IMR-90 (cell line): ENCODE measurements around the gene EIF3K. TPM values are rescaled to one million over a fixed set of nuclear protein-coding genes. Genes with fewer than 3 reads are reported as not detected.

ENCODE experiments used
- ATAC-seq: fragments of 200-7000 bp; cut with Tn5 transposase; 2 replicates; pipeline ENCODE4 v1.9.1; 2020; ENCODE audit warnings: low read depth, mild to moderate bottlenecking, moderate library complexity
- BruUV-seq: library from RNA; stranded (reverse); fragments of 400-500 nt; replicated peaks from 2 replicates; lab custom pipeline; 2021; lab: Mats Ljungman, UMichigan
- CTCF ChIA-PET: fragments of 300-600 bp; formaldehyde crosslinking; extraction: SDS; loops from one replicate; lab custom pipeline; 2021; ENCODE audit warnings: antibody characterized with exemption; lab: Yijun Ruan, JAX
- POLR2A ChIA-PET: fragments of 300-600 bp; sonication (Branson Sonifier 250); formaldehyde crosslinking; loops from one replicate; lab custom pipeline; 2022; ENCODE audit warnings: antibody characterized with exemption; ENCODE audit not compliant: unreplicated experiment; lab: Charles Lee
- DNase-seq: peaks from one replicate; pipeline ENCODE4 v3.0.0; 2013
- H2AFZ ChIP-seq: replicated peaks from 2 replicates; pipeline ENCODE3; 2013; ENCODE audit warnings: low read length, mild to moderate bottlenecking; ENCODE audit not compliant: poor library complexity
- H2AK5ac ChIP-seq: 2 replicates; pipeline ENCODE4 v1.6.1; 2013; ENCODE audit warnings: low read depth, low read length, inconsistent platforms
- H2AK9ac ChIP-seq: replicated peaks from 2 replicates; pipeline ENCODE3; 2013; ENCODE audit warnings: mild to moderate bottlenecking, low read depth, low read length, moderate library complexity; ENCODE audit not compliant: poor library complexity
- H2BK120ac ChIP-seq: 2 replicates; pipeline ENCODE4 v1.6.1; 2013; ENCODE audit warnings: low read depth, low read length, inconsistent platforms
- H2BK15ac ChIP-seq: 3 replicates; pipeline ENCODE4 v1.6.1; 2013; ENCODE audit warnings: low read depth, low read length, inconsistent platforms
- H2BK20ac ChIP-seq: 2 replicates; pipeline ENCODE4 v1.6.1; 2013; ENCODE audit warnings: low read depth, mild to moderate bottlenecking, inconsistent platforms, low read length, moderate library complexity
- H2BK5ac ChIP-seq: 2 replicates; pipeline ENCODE4 v1.6.1; 2013; ENCODE audit warnings: mild to moderate bottlenecking, low read depth, low read length, inconsistent platforms; ENCODE audit not compliant: poor library complexity, severe bottlenecking
- H3K14ac ChIP-seq: replicated peaks from 2 replicates; pipeline ENCODE4 v1.6.1; 2013; ENCODE audit warnings: low read depth, low read length, inconsistent platforms
- H3K18ac ChIP-seq: 2 replicates; pipeline ENCODE4 v1.6.1; 2013; ENCODE audit warnings: low read depth, low read length, control low read depth
- H3K23ac ChIP-seq: 2 replicates; pipeline ENCODE4 v1.6.1; 2013; ENCODE audit warnings: low read depth, low read length, inconsistent platforms
- H3K27ac ChIP-seq: 2 replicates; pipeline ENCODE4 v1.5.1; 2013; ENCODE audit warnings: mild to moderate bottlenecking, control low read depth, low read length; ENCODE audit not compliant: insufficient read depth
- H3K27me3 ChIP-seq: 2 replicates; pipeline ENCODE4 v1.6.1; 2013; ENCODE audit warnings: low read length; ENCODE audit not compliant: control insufficient read depth, insufficient read depth
- H3K36me3 ChIP-seq: 2 replicates; pipeline ENCODE4 v1.6.1; 2013; ENCODE audit warnings: low read length, mixed read lengths; ENCODE audit not compliant: control insufficient read depth, insufficient read depth
- H3K4ac ChIP-seq: 2 replicates; pipeline ENCODE4 v1.6.1; 2013; ENCODE audit warnings: low read depth, low read length, inconsistent platforms
- H3K4me1 ChIP-seq: 2 replicates; pipeline ENCODE4 v1.6.1; 2013; ENCODE audit warnings: low read length, mixed read lengths; ENCODE audit not compliant: control insufficient read depth, insufficient read depth
- H3K4me2 ChIP-seq: 2 replicates; pipeline ENCODE4 v1.6.1; 2013; ENCODE audit warnings: low read depth, mild to moderate bottlenecking, control low read depth, low read length, moderate library complexity
- H3K4me3 ChIP-seq: 2 replicates; pipeline ENCODE4 v1.5.1; 2013; ENCODE audit warnings: low read depth, mild to moderate bottlenecking, control low read depth, low read length, moderate library complexity; ENCODE audit not compliant: insufficient read depth
- H3K56ac ChIP-seq: 2 replicates; pipeline ENCODE4 v1.6.1; 2013; ENCODE audit warnings: low read length, inconsistent platforms; ENCODE audit not compliant: insufficient read depth; ENCODE audit errors: extremely low read depth
- H3K79me1 ChIP-seq, 2 experiments: 2 replicates each; pipeline ENCODE4 v1.6.1; 2013; ENCODE audit warnings: low read length in 2 of 2, inconsistent platforms in 1 of 2, low read depth in 1 of 2
- H3K9ac ChIP-seq: 2 replicates; pipeline ENCODE4 v1.6.1; 2013; ENCODE audit warnings: low read depth, low read length, control low read depth
- H3K9me1 ChIP-seq: 2 replicates; pipeline ENCODE4 v1.6.1; 2013; ENCODE audit warnings: low read length, inconsistent platforms; ENCODE audit not compliant: insufficient read depth
- H3K9me3 ChIP-seq: 2 replicates; pipeline ENCODE4 v1.6.1; 2013; ENCODE audit warnings: low read length; ENCODE audit not compliant: control insufficient read depth, insufficient read depth
- H4K20me1 ChIP-seq: 2 replicates; pipeline ENCODE4 v1.6.1; 2013; ENCODE audit warnings: low read length, inconsistent platforms; ENCODE audit not compliant: insufficient read depth
- H4K5ac ChIP-seq: 2 replicates; pipeline ENCODE4 v1.6.1; 2013; ENCODE audit warnings: mild to moderate bottlenecking, low read depth, low read length, control low read depth
- H4K8ac ChIP-seq, 2 experiments: 2 replicates each; pipeline ENCODE4 v1.6.1; 2013; ENCODE audit warnings: low read depth in 2 of 2, low read length in 2 of 2, control low read depth in 1 of 2, inconsistent platforms in 1 of 2
- H4K91ac ChIP-seq: 2 replicates; pipeline ENCODE4 v1.6.1; 2013; ENCODE audit warnings: low read depth, low read length, inconsistent platforms; ENCODE audit not compliant: insufficient read depth
- CEBPB ChIP-seq: IDR thresholded peaks from 2 replicates; pipeline ENCODE4 v1.6.1; 2012; ENCODE audit warnings: low read depth, low read length, improper control_type of control experiment
- MAZ ChIP-seq: IDR thresholded peaks from 2 replicates; pipeline ENCODE4 v1.6.1; 2012; ENCODE audit warnings: low read depth, mild to moderate bottlenecking, low read length, improper control_type of control experiment, moderate library complexity, borderline replicate concordance
- MXI1 ChIP-seq: IDR thresholded peaks from 2 replicates; pipeline ENCODE4 v1.6.1; 2012; ENCODE audit warnings: low read depth, mild to moderate bottlenecking, low read length, moderate library complexity, borderline replicate concordance
- RCOR1 ChIP-seq: IDR thresholded peaks from 2 replicates; pipeline ENCODE4 v1.6.1; 2012; ENCODE audit warnings: mild to moderate bottlenecking, low read length, improper control_type of control experiment; ENCODE audit not compliant: insufficient replicate concordance
- WGBS, 2 experiments: methylation state at CpG; one replicate each; pipeline versions ENCODE4 v1.1.5 to v1.1.7; 2013; ENCODE audit warnings: missing lambda C conversion rate in 2 of 2; ENCODE audit not compliant: insufficient read length in 1 of 2; ENCODE audit errors: extremely low coverage in 2 of 2; 5-methylcytosine and 5-hydroxymethylcytosine counted together
- dilution Hi-C: fragments of 300-500 bp; cut with HindIII; formaldehyde crosslinking; loops from one replicate; pipeline ENCODE4 v1.14.3; 2018; ENCODE audit warnings: low sequenced_read_pairs; ENCODE audit not compliant: unreplicated experiment
- in situ Hi-C: fragments of 300-500 bp; cut with MboI; formaldehyde crosslinking; loops from 3 replicates; pipeline ENCODE4 v1.14.3; 2019; ENCODE audit warnings: low sequenced_read_pairs, inconsistent platforms, mixed read lengths
- intact Hi-C: fragments of 100-400 bp; cut with micrococcal nuclease; formaldehyde crosslinking; loops from 2 replicates; pipeline ENCODE4 v1.10.0; 2022
- polyA plus RNA-seq, 3 experiments: library from polyadenylated mRNA; depleted of rRNA; stranded (reverse); fragments of >200 nt; gene quantifications; 2 replicates each; pipeline ENCODE4 v1.2.3, GENCODE V29; 2012; ENCODE audit warnings: low replicate concordance in 1 of 3
- total RNA-seq: library from RNA; depleted of rRNA; stranded (reverse); fragments of >200 nt; gene quantifications from 2 replicates; pipeline ENCODE4 v1.2.3, GENCODE V29; 2012

Gene EIF3K
- total and polyA plus RNA-seq, 2 of the 4 experiments (the other 2 are of a cell fraction), result 575 to 1,137 TPM

- TF ChIP-seq MXI1, result no peak
- no peak for TF ChIP-seq MAZ
These were observed 55.6 kb downstream of the EIF3K start (continued) for GRCh38 chr19:38674388-38675171.

GRCh38 chr19:38675611-38676010, 56.6 kb downstream of the EIF3K start:
- WGBS, 2 experiments, result no CpG with 5 or more reads among the region's 5 CpGs
- dilution Hi-C loops (no loop called here), in situ Hi-C loops (no loop called here), intact Hi-C loops (no loop called here)
- H3K4ac ChIP-seq, result peak overlapping the region; percentile 42
- H3K27ac ChIP-seq, result peak overlapping the region; percentile 66
- peak overlapping the region; percentile 7; the same call in 1 of the 3 replicates for H2BK15ac ChIP-seq
- H3K18ac ChIP-seq, result peak overlapping the region; percentile 61
- H3K4me1 ChIP-seq, result peaks cover 53% of the 10 kb centered on the region
- H3K4me3 ChIP-seq, result no peak overlapping the region
- ChIA-PET POLR2A (no interaction called here), CTCF (interaction anchor here (1.5 kb wide), 1 partner anchor 16 kb away, joined by 4 read pairs; no protein-coding TSS in a partner anchor)
- H2BK5ac ChIP-seq, result peak overlapping the region; percentile 68
- peak overlapping the region; percentile 37; the same call in 1 of the 2 replicates for H2AK5ac ChIP-seq
- no peak overlapping the region for H2BK20ac ChIP-seq
- peaks cover 55% of the 10 kb centered on the region for H3K9me1 ChIP-seq
- peaks cover 6 to 80% of the 10 kb centered on the region in 2 experiments; a peak in 3 of 4 replicates for H3K79me1 ChIP-seq
- H3K9ac ChIP-seq, result peak overlapping the region; percentile 4; the same call in 1 of the 2 replicates
- H3K9me3 ChIP-seq, result no peaks in the 10 kb centered on the region
- no peak overlapping the region for H2AK9ac ChIP-seq
- H2BK120ac ChIP-seq, result peak overlapping the region; percentile 17; the same call in 1 of the 2 replicates
- H3K14ac ChIP-seq, result peak overlapping the region; percentile 50
- H2AFZ ChIP-seq, result no peak overlapping the region
- H3K4me2 ChIP-seq, result peak overlapping the region; percentile 10; the same call in 1 of the 2 replicates
- H4K8ac ChIP-seq, result no peak overlapping the region; a peak in 1 of 4 replicates
- BruUV-seq, result no TSS peak
- no peak overlapping the region for H3K56ac ChIP-seq
- no peak for DNase-seq
- no peaks in the 10 kb centered on the region for H3K27me3 ChIP-seq
- H3K23ac ChIP-seq, result peak overlapping the region; percentile 2; the same call in 1 of the 2 replicates
- H4K20me1 ChIP-seq, result peaks cover 87% of the 10 kb centered on the region
- H3K36me3 ChIP-seq, result peaks cover 10% of the 10 kb centered on the region
- H4K91ac ChIP-seq, result no peak overlapping the region
- peak overlapping the region; percentile 12 for H4K5ac ChIP-seq
- TF ChIP-seq MXI1 (no peak), RCOR1 (no peak), CEBPB (no peak)
- no peak for ATAC-seq
